Activated T-helper 1 cell treated with anti-CD3 and anti-CD28 coated beads, Interleukin-2, amount 50 U/mL, for 16 hours (primary cell): Measurements from ENCODE around the gene ERBB4.

Source experiments
- DNase-seq, 2 donors: peaks; one replicate each; pipeline ENCODE4 v3.0.0-alpha.2; 2020; ENCODE audit warnings: low read depth in 1 of 2, low spot score in 1 of 2

ERBB4 gene

GRCh38 chr2:211371465-211371864 lies 1167.1 kb downstream of the ERBB4 start:
- DNase-seq, result no peak

GRCh38 chr2:211368467-211368866 lies 1170.1 kb downstream of the ERBB4 start:
- no peak for DNase-seq

- DNase-seq, result no peak
Measured at GRCh38 chr2:211367711-211368110, 1170.9 kb downstream of the ERBB4 start.

- no peak for DNase-seq
Measured at GRCh38 chr2:211367293-211367692, 1171.3 kb downstream of the ERBB4 start.

GRCh38 chr2:211364911-211365310 lies 1173.7 kb downstream of the ERBB4 start:
- no peak for DNase-seq

- DNase-seq, result no peak
Measured at GRCh38 chr2:211361383-211361782, 1177.2 kb downstream of the ERBB4 start.

GRCh38 chr2:211359347-211359746 lies 1179.3 kb downstream of the ERBB4 start:
- no peak for DNase-seq

- no peak for DNase-seq
Measured at GRCh38 chr2:211358504-211358903, 1180.1 kb downstream of the ERBB4 start.

GRCh38 chr2:211354481-211354880 lies 1184.1 kb downstream of the ERBB4 start:
- DNase-seq, result no peak

GRCh38 chr2:211351987-211352386 lies 1186.6 kb downstream of the ERBB4 start:
- DNase-seq, result no peak

- DNase-seq, result no peak
Measured at GRCh38 chr2:211349031-211349430, 1189.6 kb downstream of the ERBB4 start.

GRCh38 chr2:211347328-211347727 lies 1191.3 kb downstream of the ERBB4 start:
- DNase-seq, result no peak

GRCh38 chr2:211344289-211344688 lies 1194.3 kb downstream of the ERBB4 start:
- no peak for DNase-seq

GRCh38 chr2:211333377-211333776 lies 1205.2 kb downstream of the ERBB4 start:
- no peak for DNase-seq

GRCh38 chr2:211331736-211332135 lies 1206.9 kb downstream of the ERBB4 start:
- DNase-seq, result no peak

- no peak for DNase-seq
Measured at GRCh38 chr2:211329882-211330281, 1208.7 kb downstream of the ERBB4 start.

GRCh38 chr2:211329421-211329820 lies 1209.2 kb downstream of the ERBB4 start:
- no peak for DNase-seq

- no peak for DNase-seq
Measured at GRCh38 chr2:211328126-211328525, 1210.5 kb downstream of the ERBB4 start.
